ENCODE measurements around the gene KSR1.

- TF ChIP-seq FOXK2 (IDR thresholded peaks at IDR 0.05) (no peak), TARDBP (IDR thresholded peaks at IDR 0.05) (no peak), NFRKB (IDR thresholded peaks at IDR 0.05) (no peak), SUZ12 (IDR thresholded peaks at IDR 0.05) (no peak), FOXM1 (IDR thresholded peaks at IDR 0.05; ENCODE audit: borderline replicate concordance) (no peak), ELF4 (IDR thresholded peaks at IDR 0.05) (no peak), FOXA1 (IDR thresholded peaks at IDR 0.05) (no peak), ZNF384 (IDR thresholded peaks at IDR 0.05) (no peak), BHLHE40 (IDR thresholded peaks at IDR 0.05; ENCODE audit: borderline replicate concordance) (no peak), SP1 (IDR thresholded peaks at IDR 0.05) (no peak), LEF1 (IDR thresholded peaks at IDR 0.05; ENCODE audit: borderline replicate concordance) (no peak), L3MBTL2 (conservative IDR thresholded peaks at IDR 0.05) (no peak), HDGF (IDR thresholded peaks at IDR 0.05; ENCODE audit: borderline replicate concordance) (no peak)
Observed at GRCh38 chr17:27668488-27668823, 212.2 kb downstream of the KSR1 start.
